Measurements from ENCODE around the gene ANKRD6.

The ANKRD6 gene

GRCh38 chr6:89566930-89567629 is 134.1 kb downstream of the ANKRD6 start:
- DNase-seq: no peak

- no peak for DNase-seq
These were observed 134.9 kb downstream of the ANKRD6 start for GRCh38 chr6:89567630-89568390.

DNA sequence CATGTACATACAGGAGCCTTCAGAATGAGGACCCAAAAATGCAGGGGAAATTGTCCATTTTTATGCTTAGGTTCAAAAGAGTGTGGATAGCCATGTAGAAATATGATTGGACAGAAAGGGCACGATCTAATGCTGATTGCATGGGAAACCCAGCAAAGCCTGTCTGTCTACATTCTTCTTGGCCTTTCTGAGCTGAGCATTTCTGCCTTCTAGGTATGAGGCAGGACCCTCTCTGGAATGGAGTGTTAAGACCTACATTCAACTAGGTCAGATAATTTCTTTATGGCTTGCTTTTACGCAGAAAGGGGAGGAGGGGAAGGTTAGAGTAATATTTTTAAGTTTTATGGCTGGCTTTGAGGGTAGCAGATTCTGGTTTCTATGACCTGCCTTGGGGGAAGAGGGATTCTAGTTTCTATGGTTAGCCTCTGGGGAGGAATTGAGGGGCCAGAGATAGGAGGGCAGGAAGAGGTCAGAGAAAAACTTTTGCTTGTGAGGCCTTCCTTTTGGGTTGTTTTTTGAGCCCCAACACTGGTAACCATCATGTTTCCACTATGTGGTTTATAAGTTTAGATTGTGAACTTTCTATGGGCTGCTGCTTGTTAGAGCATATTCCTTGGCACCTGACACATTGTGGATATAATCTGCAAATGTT is 142.1 kb downstream of the ANKRD6 start:
- no peak for DNase-seq

- no peak for DNase-seq
These were observed 142.6 kb downstream of the ANKRD6 start for GRCh38 chr6:89575562-89575960.

DNA sequence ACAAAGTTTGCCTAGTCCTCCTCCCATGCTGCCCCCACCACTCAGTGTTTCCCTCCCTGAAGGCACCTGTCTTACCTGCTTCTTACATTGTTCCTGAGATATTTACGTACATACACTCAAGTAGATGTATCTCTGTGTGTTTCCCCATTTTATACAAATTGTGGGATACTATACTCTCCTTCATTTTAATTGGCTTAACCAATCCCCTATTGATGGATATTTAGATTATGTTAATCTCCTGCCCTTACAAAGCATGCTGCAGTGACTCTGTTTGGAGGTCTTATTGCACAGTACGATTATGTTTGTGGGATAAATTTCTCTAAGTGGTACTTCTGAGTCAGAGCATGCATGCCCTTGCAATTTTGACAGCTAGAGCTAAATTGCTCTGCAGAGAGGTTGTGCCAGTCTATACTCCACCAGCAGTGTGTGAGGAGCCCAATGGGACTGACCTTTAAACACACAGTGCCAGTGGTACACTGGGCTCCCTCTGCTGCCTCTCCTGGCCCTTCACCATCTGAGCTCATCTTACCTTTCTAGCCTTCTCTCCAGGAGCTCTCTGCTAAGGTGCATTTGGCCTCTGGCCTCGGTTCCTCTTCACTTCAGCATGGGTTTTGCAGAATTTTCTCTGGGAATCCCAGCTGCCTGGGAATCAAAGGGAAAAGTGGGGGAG is 148.2 kb downstream of the ANKRD6 start:
- no peak for DNase-seq

- peak; percentile 7 for DNase-seq
These were observed 148.7 kb downstream of the ANKRD6 start for GRCh38 chr6:89581689-89582088.

GRCh38 chr6:89582669-89583325 is 149.8 kb downstream of the ANKRD6 start:
- no peak for DNase-seq

GRCh38 chr6:89583559-89583958 is 150.6 kb downstream of the ANKRD6 start:
- no peak for DNase-seq

DNA sequence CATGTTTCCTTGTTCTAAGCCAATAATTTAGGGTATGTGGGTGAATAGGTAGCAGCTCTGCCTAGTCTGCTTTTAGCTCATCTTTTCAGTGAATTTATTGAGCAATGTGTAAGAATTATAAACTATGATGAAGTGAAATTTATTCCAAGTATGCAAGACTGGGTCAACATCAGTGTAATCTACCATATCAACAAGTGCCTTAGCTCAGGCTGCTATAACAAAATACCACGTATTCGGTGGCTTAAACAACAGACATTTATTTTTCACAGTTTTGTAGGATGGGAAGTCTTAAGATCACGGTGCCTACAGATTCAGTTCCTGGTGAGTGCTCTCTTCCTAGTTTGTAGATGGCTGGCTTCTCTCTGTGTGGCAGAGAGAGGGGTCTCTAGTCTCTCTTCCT is 151.6 kb downstream of the ANKRD6 start:
- DNase-seq: no peak

DNA sequence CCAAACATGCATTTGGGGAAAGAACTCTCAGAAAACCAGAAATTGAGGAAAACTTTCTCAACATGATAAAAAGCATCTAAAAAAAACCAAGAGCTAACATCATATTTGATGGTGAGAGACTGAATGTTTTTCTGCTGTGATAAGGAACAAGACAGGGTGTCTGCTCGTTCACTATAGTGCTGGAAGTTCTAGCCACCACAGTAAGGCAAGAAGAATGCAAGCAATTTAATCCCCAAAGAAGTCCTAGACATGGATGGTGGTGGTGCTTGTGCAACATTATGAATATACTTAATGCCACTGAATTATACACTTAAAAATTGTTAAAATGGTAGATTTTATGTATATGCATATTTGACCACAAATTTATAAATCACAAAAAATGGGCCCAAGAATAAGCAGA is 152.2 kb downstream of the ANKRD6 start:
- DNase-seq: no peak

DNA sequence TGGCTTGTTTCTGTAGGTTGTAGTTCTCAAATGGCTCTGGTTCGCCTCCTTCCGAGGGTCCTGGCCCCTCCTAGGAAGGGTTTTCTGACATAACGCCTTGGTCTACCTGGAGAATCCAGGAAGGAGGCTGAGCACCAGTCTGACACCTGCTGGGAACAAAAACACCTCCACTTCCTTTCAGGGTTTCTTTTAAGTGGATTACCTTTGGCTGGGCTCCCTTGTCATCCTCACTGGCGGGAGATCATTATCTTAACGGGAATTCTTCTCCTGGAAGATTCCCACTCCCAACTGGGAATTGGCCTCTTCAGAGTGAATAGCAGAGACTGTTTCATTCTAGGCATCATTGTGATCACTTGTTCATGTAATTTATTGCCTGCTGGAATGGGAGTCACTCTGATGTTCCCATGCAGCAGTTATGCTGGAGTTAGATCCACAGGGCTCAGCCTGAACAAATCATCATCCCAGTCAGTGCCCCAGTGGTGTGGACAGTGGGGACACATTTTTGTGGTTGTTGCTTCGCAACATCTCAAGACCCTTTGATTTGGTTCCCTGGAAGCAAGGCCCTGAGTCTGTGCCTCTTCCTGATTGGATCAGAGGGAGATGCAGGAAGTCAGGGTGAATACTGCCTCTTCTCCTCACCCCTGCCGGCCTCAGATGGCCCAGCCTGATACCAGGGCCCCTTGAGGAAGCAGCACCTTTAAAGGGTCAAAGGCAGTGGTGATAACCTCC is 156.5 kb downstream of the ANKRD6 start:
- no peak for DNase-seq

DNA sequence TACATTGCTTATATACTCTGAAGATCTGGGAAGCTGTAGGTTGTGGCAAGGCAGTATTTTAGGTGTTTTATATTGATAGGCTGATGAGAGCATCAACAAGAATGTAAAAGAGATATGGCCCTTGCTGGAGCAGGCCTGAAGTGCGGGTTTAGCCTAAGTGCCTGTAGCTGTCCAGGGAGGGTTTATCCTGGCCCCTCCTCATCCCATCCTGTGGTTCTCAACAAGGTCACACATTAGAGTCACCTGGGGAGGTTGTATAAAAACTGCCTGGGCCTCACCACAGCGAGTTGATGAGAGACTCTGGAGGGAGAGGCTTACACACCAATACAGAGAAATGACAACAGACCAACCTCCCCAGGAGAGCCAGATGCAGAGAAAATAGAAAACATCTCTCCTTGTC is 157.2 kb downstream of the ANKRD6 start:
- no peak for DNase-seq

DNA sequence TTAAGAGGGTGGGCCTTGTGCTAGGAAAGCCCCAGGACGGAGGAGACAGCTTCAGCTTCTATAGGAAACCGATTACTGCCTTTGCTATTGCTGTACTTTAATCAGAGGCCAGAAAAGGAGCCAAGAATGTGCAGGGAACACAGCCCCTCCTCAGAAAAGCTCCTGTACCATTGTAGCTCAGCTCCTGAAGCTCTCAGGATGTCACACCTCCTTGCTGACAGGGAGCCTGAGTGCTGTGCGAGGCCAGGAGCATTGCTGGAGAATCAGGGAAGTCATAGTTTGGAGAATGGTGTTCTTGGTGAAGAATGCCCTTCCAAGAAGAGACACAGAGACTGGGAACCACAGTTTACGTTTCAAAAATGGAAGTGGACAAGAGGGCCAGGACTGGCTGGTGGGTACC is 158.8 kb downstream of the ANKRD6 start:
- DNase-seq: no peak

DNA sequence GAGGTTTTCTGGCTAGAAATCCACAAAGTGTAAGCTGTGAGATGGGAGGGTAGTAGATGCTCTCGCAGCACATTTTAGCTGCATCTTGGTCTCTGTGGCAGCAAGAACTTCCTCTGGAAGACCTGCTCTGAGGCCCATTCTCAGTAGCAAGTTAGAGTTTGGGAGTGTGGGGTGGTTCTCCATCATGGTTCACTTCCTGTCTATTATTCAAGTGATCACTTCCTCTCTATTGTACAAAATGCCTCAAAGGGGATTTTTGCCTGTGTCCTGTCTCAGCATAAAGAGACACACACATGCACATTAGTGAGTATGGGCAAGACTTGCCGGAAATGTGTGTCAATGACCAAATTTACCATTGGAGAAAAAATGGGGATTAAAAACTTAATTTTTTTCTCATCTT is 163.1 kb downstream of the ANKRD6 start:
- no peak for DNase-seq

- DNase-seq: no peak
These were observed 163.5 kb downstream of the ANKRD6 start for GRCh38 chr6:89596484-89596883.

DNA sequence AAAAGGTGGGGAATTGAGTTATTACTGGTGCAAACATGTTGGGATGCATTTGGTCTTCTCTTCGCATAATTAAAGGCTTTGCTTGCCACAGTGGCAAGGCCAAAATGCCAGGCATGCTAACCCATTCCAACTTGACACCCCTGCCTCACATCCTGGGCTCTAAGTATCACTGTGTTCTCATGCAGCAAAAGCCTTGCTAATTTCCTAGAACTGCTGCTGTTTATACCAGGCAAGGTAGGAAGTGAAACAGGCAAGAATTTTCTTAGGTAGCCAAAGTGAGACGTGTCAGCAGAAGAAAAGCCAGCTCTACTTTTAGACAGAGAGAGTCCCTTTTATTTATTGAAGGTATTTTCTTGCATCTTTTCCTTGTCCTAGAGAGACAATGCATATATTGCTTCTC is 164.4 kb downstream of the ANKRD6 start:
- DNase-seq: no peak

GRCh38 chr6:89597988-89598387 is 165.0 kb downstream of the ANKRD6 start:
- no peak for DNase-seq

DNA sequence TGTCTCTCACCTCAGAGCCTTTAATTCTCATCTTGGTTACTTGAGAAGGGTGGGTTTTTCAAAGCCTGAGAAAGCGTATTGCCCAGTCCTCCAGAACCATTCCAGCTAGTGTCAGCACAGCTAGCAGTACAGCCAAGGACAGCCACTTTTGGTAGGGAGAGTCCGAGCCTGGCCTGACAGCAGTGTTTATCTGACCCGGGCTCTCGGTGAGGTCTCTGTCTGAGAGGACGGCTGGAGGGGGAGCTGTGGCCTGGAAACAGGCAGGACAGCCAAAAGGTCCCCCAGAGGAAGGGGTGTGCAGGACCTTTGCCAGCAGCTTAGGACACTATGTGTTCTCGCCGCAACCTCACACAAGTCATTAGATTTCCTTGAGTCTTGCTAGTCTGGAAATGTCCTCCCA is 166.8 kb downstream of the ANKRD6 start:
- no peak for DNase-seq

DNA sequence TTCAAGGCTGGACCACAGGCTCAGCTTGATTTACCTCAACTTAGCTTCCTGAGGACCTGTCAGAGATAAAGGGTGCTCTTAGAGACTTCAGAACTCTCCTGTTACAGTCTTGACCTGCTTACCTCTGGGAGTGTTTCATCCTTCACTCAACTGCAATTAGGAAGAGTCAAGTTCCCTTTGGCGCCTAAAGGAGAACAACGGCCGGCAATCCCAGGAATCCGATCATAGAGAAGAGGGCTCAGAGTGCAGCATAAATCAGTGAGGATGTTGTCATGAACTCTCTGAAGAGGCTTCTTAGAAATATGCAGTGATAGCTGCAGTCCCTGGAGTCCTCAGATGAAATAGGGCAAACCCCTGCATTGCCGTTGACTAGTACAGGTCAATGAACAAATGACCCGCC is 169.2 kb downstream of the ANKRD6 start:
- DNase-seq: no peak

GRCh38 chr6:89604653-89605052 is 171.7 kb downstream of the ANKRD6 start:
- DNase-seq: no peak

DNA sequence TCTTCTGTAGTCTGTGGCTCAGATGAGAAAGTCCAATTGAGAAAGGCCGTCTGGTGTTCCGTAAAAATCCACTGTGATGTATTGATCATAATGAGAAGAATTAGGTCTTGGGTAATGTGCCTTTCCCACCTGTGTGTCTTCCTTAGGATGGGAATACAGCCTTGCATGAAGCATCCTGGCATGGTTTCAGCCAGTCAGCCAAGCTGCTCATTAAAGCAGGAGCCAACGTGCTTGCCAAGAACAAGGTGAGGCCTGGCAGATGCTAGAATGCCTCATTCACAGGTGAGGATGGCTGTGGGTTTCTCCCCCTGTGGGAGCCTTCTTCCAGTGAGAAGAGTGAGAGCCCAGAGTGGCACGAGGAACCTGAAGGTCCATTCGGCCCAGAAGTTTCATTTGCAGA is 172.9 kb downstream of the ANKRD6 start:
- DNase-seq: no peak

DNA sequence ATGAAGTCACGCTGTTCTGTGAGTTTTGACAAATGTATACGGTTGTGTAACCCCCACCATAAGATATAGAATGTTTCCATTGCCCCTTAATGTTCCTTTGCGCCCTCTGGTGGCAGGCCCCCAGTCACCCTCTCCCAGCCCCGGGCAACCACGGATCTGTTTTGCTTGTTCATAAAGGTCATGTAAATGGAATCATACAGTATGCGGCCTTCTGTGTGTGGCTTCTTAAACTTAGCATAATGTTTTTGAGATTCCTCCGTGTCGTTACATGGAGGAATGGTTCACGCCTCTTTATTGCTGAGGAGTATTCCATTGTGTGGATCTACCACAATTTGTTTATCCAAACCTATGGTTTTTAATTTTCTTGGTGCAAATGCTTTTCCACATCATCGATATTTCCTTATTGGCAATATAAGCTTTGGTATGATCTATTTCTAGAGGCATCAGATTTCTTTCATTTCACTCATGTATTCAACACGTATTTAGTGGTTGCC is 177.2 kb downstream of the ANKRD6 start:
- DNase-seq: peak; percentile 1
